ENCODE data around the gene SHISA7.
"Not testable (repeated sequence)": the region's sequence is repeated elsewhere in the genome, so short reads cannot be mapped to it uniquely, and the experiment has no call there.

SHISA7 gene

DNA sequence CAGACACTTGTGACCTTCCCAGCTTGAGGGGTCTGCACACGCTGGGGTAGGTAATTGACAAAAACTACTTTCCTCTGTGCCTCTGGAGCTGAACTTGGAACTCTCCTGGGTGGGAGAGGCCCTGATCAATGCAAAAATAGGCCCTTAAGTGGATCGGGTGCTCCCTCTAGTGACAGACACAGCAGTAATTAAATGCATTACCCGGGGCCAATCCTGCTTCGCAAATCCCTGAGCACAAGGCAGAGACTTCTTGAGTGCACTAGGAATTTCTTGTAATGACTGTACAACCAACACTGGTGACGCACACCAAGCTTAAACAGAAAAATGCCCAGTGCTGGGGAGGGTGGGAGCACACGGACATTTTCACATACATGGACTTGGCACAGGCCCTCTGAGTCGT lies 24.9 kb downstream of the SHISA7 start:
- no peak for DNase-seq (ENCODE audit: low read depth in 2 of 2)

- no peak for DNase-seq (ENCODE audit: low read depth in 2 of 2)
These were observed 32.9 kb downstream of the SHISA7 start for GRCh38 chr19:55410168-55410567.

GRCh38 chr19:55409179-55409578 lies 33.9 kb downstream of the SHISA7 start:
- not testable (repeated sequence) for DNase-seq (ENCODE audit: low read depth in 2 of 2)

DNA sequence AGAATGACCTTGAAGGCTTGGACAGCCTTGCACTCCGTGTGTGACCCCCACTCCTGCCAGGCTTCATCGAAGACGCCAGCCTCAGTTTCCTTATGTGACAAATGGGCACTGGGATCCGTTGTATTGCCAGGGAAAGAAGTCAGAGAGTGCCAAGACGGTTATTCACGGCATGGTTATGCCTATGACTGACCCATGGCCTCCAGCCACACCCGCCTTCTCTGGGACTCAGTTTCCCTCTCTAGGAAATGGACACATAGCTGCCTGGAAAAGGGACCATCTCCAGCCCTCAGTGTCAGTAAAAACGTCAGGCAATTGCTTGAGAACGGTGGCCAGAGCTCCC lies 34.6 kb downstream of the SHISA7 start:
- DNase-seq (ENCODE audit: low read depth in 2 of 2), result no peak

- peak; percentile 90 to 94 for DNase-seq (ENCODE audit: low read depth in 2 of 2)
These were observed 35.1 kb downstream of the SHISA7 start for GRCh38 chr19:55407800-55408532.

GRCh38 chr19:55407550-55407799 lies 35.6 kb downstream of the SHISA7 start, which contains the start of gene UBE2S:
Gene UBE2S, minus strand, starts transcription at chr19:55407788. Its CDS starts 199 bp downstream, at chr19:55407589.
- not testable (repeated sequence) for DNase-seq (ENCODE audit: low read depth in 2 of 2)

DNA sequence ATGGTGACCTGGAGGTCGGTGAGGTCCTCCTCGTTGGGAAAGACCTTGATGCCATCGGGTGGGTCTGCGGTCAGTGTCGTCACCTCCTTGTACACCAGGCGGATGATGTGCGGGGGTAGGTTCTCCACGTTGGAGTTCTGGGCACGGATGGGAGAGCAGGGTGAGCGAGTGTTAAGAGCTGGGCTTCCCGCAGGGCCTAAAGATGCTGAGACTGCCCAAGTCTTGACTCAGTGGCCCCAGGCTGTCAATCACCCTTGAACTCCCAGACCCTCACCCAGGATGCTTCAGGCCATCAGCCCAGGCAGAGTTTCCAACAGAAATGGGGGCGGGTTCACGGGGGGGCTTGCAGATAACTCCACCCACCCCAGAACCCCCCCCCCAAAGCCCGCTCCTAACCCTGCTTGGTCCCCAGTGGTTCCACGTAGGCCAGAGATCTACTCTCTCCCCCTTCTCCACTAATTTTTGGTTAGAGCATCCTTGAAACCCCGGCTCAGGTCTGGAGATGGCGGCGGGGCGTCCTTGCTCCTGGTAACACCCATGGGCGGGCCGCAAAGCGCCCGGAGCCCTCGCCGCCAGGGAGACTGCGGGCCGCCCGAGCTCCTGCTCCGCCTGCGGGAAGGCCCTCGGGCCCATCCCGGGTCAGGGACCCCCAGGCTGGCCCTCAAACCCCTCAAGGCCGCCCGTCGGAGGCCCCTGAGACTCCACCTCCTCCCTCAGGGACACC lies 36.1 kb downstream of the SHISA7 start:
- DNase-seq (ENCODE audit: low read depth in 2 of 2), result no peak

- DNase-seq (ENCODE audit: low read depth in 2 of 2), result no peak
These were observed 36.8 kb downstream of the SHISA7 start for GRCh38 chr19:55406091-55406825.

DNA sequence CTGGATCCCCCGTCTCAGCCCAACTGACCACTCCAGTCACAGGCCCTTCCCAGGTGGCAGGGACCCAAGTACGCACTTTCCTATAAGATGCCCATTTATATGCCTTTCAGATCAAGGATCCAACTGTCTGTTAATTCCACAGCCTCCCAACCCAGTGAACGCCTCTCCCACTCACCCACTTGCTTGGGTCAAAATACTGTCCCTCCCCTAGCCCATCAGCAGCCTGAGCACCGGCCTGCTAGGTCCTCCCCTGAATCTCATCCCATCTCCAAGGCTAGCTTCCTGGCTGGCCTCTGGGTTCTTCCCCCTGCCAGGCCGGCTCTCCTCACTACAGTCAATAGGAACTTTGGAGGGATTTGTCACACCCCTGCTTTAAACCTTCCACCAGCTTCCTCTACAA lies 37.5 kb downstream of the SHISA7 start:
- no peak for DNase-seq (ENCODE audit: low read depth in 2 of 2)

DNA sequence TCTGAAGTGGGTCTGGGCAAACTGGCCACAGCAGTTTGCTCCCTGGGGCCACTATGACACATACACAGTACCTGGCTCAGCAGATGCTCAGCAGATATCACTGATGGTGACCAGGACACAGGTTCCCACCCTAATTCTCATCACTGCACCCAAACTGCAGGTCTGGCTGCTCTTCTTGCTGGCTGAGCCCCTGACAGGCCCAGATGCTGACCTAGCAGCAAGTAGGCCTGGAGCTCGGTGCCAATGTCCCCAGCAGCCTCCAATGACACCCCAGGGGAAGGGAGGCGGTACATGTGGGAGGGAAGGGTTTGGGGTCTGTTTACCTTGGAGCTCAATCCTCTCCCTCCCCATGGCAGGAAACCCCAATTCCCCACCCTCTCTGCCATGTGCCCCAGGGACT lies 40.6 kb downstream of the SHISA7 start:
- DNase-seq (ENCODE audit: low read depth in 2 of 2), result no peak

- DNase-seq (ENCODE audit: low read depth in 2 of 2), result not testable (repeated sequence)
These were observed 41.7 kb downstream of the SHISA7 start for GRCh38 chr19:55401390-55401789.

DNA sequence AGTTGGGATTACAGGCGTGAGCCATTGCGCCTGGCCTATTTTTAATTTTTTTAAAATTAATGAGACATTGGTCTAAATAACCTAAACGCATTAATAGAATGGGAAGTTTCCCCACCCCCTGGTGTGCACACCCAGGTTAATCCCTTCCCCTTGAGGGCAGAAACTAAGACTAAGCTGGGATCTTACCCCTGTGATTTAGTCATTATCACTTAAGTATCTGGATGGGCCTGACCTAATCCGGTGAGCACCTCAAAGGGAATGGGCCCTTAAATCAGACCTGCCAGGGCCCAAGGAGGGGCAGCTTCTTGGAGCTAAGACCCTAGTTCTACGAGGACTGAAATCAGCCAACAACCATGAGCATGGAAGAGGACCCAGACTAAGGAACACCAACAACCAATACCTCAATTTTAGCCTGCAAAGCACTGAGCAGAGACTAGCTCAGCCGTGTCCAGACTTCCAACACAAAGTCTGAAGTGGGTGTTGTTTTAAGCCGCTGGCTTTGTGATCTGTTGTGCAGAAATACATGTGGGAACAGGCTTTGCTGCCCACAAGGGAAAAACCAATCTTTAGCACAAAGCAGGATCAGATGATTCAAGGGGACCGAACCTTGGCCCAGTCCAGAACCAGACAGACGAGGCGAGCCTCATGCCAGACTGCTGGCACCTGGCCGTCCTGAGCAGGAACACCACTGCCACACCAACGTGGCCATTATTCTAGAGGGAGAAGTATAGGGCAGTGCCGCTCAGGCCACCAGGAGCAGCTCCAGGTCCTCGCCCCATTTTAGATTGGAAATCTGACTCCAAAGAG lies 42.6 kb downstream of the SHISA7 start:
- DNase-seq (ENCODE audit: low read depth in 2 of 2), result no peak

DNA sequence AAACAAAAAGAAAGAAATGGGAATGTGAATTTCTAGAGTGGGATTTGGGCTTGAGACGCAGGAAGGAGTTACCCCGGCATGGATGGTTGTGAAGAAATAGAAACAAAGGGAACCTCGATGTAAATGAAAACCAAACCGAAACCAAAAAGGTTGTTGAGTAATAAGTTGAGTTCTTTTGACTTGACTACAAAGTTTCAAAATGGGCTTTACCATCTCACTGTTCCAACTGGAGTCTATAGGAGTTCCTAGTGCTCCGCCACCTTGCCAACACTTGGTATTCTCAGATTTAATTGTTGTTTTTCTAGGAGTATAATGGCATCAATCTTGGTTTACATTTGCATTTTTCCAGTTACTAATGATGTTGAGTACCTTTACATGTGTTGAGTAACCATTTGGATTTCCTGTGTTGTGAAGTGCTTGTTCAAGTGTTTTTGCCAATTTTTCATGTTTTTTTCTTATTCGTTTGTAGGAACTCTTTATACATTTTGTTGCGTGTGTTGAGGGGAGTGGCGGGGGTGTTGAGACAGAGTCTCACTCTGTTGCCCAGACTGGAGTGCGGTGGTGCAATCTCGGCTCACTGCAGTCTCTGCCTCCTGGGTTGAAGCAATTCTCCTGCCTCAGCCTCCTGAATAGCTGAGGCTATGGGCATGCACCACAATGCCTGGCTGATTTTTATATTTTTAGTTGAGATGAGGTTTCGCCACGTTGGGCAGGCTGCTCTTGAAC lies 44.7 kb downstream of the SHISA7 start:
- no peak for DNase-seq (ENCODE audit: low read depth in 2 of 2)

GRCh38 chr19:55392820-55393761 lies 50.0 kb downstream of the SHISA7 start:
- DNase-seq (ENCODE audit: low read depth in 2 of 2), result no peak

- no peak for DNase-seq (ENCODE audit: low read depth in 2 of 2)
These were observed 51.1 kb downstream of the SHISA7 start for GRCh38 chr19:55391702-55392615.

GRCh38 chr19:55391191-55391670 lies 51.9 kb downstream of the SHISA7 start:
- no peak for DNase-seq (ENCODE audit: low read depth in 2 of 2)

DNA sequence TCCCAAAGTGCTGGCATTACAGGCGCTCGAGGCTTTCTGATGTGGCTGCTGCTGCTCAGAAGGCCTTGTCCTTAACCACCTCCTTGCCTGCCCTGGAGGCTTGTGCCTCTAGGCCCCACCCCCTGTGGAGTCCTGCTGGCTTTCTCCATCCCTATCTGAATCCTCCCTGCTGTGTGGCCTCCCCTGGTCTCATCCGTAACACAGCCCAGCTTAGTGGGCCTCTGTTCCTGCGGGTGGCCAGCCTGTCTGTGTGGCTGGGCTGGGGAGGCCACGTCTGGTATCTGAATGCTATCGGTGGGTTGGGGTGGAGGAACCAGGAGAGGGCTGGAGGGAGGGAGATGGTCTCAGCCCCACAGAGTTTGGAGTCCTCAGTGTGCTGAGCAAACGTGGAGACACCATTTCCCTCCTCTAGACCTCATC lies 52.6 kb downstream of the SHISA7 start:
- DNase-seq (ENCODE audit: low read depth in 2 of 2), result no peak

DNA sequence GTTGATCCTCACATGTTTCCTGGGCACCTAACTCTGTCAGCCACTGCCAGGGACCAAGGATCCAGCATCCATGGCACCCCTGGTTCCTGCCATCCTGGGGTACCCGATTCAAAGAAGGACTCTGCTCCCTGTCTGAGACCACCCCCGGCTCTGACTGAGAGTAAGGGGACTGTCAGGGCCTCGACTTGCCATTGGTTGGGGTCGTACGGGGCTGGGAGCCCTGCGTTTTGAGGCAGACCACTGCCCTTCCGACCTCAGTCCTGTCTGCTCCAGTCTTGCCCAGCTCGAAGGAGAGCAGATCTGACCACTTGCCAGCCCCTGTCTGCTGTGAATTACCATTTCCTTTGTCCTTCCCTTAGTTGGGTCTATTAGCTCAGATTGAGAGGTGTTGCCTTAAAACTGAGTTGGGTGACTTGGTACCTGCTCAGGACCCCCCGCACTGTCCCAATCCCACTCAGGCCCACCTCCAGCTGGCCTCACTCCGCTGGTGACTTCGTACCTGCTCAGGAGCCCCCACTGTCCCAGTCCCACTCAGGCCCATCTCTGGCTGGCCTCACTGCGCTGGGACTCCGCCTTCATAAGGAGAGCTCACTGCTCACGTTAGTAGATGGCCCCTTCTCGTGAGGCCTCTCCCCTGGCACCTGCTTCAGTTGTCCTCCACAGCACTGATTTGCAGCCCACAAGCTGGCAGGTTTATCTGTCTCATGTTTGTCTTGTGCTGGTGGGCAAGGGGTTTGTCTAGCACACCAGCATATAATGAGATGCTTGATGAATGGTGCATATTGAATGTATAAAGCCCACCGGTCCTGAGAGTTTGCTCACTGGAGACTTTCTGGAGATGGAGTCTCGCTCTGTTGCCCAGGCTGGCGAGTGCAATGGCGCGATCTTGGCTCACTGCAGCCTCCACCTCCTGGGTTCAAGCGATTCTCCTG lies 53.4 kb downstream of the SHISA7 start:
- DNase-seq (ENCODE audit: low read depth in 2 of 2), result no peak
